Measurements from ENCODE around the gene STMN3. TPM values are rescaled to one million over a fixed set of nuclear protein-coding genes. Genes with fewer than 3 reads are reported as not detected.
A peak's percentile ranks its signal among the peaks of the same experiment; 100 is the strongest.

The STMN3 gene
- total RNA-seq, 1 experiment from 2014 or later: 138 TPM

GRCh38 chr20:63701329-63702035, 48.3 kb upstream of the STMN3 start:
- no peaks in the 10 kb centered on the region for H3K9me2 ChIP-seq (ENCODE audit: insufficient read depth)
- H3K36me3 ChIP-seq (ENCODE audit: control insufficient read depth in 1 of 2, insufficient read depth in 2 of 2, low read length in 2 of 2): peaks cover 7 to 25% of the 10 kb centered on the region in 2 experiments; a peak in 3 of 4 replicates
- no peak overlapping the region for H3K4me3 ChIP-seq (replicated peaks in 1 of 2; ENCODE audit: low read depth in 1 of 2, low read length in 2 of 2)
- ATAC-seq: no peak
- TF ChIP-seq POLR2A (IDR thresholded peaks at IDR 0.05; ENCODE audit: borderline replicate concordance, extremely low read depth, insufficient read depth, insufficient read length) (peak; percentile 4), POLR2AphosphoS5 (IDR thresholded peaks at IDR 0.05; ENCODE audit: low read depth, low read length) (no peak; the same call in none of the 2 replicates)
- peaks cover 36 to 72% of the 10 kb centered on the region in 2 experiments for H3K4me1 ChIP-seq (ENCODE audit: control insufficient read depth in 1 of 2, insufficient read depth in 2 of 2, low read length in 2 of 2)
- H3K27ac ChIP-seq (ENCODE audit: low read depth, low read length): peak overlapping the region; percentile 91; the same call in 1 of the 2 replicates
- peaks cover 29% of the 10 kb centered on the region for H3K79me2 ChIP-seq (ENCODE audit: insufficient read depth, low read length)
- H2AFZ ChIP-seq (ENCODE audit: low read depth, low read length, poor library complexity, severe bottlenecking): no peak overlapping the region
- no peak for DNase-seq (ENCODE audit: low read depth, low spot score)
- no peaks in the 10 kb centered on the region for H4K20me1 ChIP-seq (ENCODE audit: insufficient read depth)
- no peaks in the 10 kb centered on the region for H3K9me3 ChIP-seq (ENCODE audit: control insufficient read depth in 1 of 2, insufficient read depth in 1 of 2, low read depth in 1 of 2, low read length in 2 of 2)
- no TSS peak for BruUV-seq (replicated peaks)
- no peaks in the 10 kb centered on the region for H3K27me3 ChIP-seq (ENCODE audit: insufficient read depth, low read length)
- peak overlapping the region; percentile 71; the same call in 1 of the 2 replicates for H3K9ac ChIP-seq (ENCODE audit: low read length)
- CTCF ChIA-PET: no interaction called here
- intact Hi-C loops (cut with micrococcal nuclease): loop anchor here (10.0 kb wide), 1 partner anchor 353 kb away; no protein-coding TSS in a partner anchor
- POLR2A ChIA-PET: interaction anchor here (0.6 to 1.3 kb wide), 3 partner anchors 19 to 164 kb away, joined by 3 read pairs; partner anchors contain the start of gene PTK6
- RAD21 ChIA-PET (ENCODE audit: low non-redundant PET in 1 of 2, low total read pairs in 2 of 2, uncharacterized antibody in 2 of 2, unreplicated experiment in 2 of 2): interaction anchor here in 1 of 2 experiments (0.6 kb wide), 1 partner anchor 163 kb away, joined by 8 read pairs; no protein-coding TSS in a partner anchor
- H3K4me2 ChIP-seq (ENCODE audit: low read length): peak overlapping the region; percentile 19; the same call in 1 of the 2 replicates

- no peak for TF ChIP-seq TCF7L2 (IDR thresholded peaks at IDR 0.05; ENCODE audit: borderline replicate concordance, extremely low read depth, insufficient read depth, insufficient read length)
- no peak for TF ChIP-seq FOSL1 (IDR thresholded peaks at IDR 0.05; ENCODE audit: low read depth)
- no peak for TF ChIP-seq SRF (IDR thresholded peaks at IDR 0.05; ENCODE audit: low read depth)
- TF ChIP-seq CTCF (IDR thresholded peaks at IDR 0.05 in 2 of 3, conservative IDR thresholded peaks at IDR 0.05 in 1 of 3; ENCODE audit: borderline replicate concordance in 1 of 3, insufficient read depth in 1 of 3, low read depth in 2 of 3, low read length in 2 of 3): no peak
- no peak for TF ChIP-seq POLR2AphosphoS5 (IDR thresholded peaks at IDR 0.05; ENCODE audit: low read depth, low read length)
- no peak for TF ChIP-seq SIN3A (IDR thresholded peaks at IDR 0.05; ENCODE audit: low read depth)
- TF ChIP-seq YY1 (IDR thresholded peaks at IDR 0.05; ENCODE audit: extremely low read depth, insufficient replicate concordance, low read depth, low read length): no peak
- TF ChIP-seq EZH2 (IDR thresholded peaks at IDR 0.05): no peak
- no peak for TF ChIP-seq EZH2phosphoT487 (IDR thresholded peaks at IDR 0.05; ENCODE audit: borderline replicate concordance)
- no peak for TF ChIP-seq POLR2A (IDR thresholded peaks at IDR 0.05; ENCODE audit: borderline replicate concordance, extremely low read depth, insufficient read depth, insufficient read length)
- TF ChIP-seq CEBPB (IDR thresholded peaks at IDR 0.05; ENCODE audit: low read depth): no peak
- no peak for TF ChIP-seq ZNF274 (IDR thresholded peaks at IDR 0.05; ENCODE audit: low read depth, low read length)
- no peak for TF ChIP-seq JUND (IDR thresholded peaks at IDR 0.05)
- no peak for TF ChIP-seq SP1 (IDR thresholded peaks at IDR 0.05; ENCODE audit: low read depth)
- TF ChIP-seq ELF1 (IDR thresholded peaks at IDR 0.05; ENCODE audit: borderline replicate concordance, low read depth): no peak
- TF ChIP-seq RAD21 (IDR thresholded peaks at IDR 0.05; ENCODE audit: low read depth): no peak
- peak overlapping the region; percentile 71; the same call in 1 of the 2 replicates for H3K9ac ChIP-seq (ENCODE audit: low read length)
- intact Hi-C loops (cut with micrococcal nuclease): loop anchor here (10.0 kb wide), 1 partner anchor 354 kb away; no protein-coding TSS in a partner anchor
- H3K4me2 ChIP-seq (ENCODE audit: low read length): peak overlapping the region; percentile 19; the same call in 1 of the 2 replicates
- BruUV-seq (replicated peaks): no TSS peak
- H3K79me2 ChIP-seq (ENCODE audit: insufficient read depth, low read length): peaks cover 24% of the 10 kb centered on the region
- H3K36me3 ChIP-seq (ENCODE audit: control insufficient read depth in 1 of 2, insufficient read depth in 2 of 2, low read length in 2 of 2): peaks cover 4 to 20% of the 10 kb centered on the region in 2 experiments; a peak in 3 of 4 replicates
- POLR2A ChIA-PET: interaction anchor here (0.6 to 1.0 kb wide), 2 partner anchors 18 to 19 kb away, joined by 3 read pairs; no protein-coding TSS in a partner anchor
- peak overlapping the region; percentile 91; the same call in 1 of the 2 replicates for H3K27ac ChIP-seq (ENCODE audit: low read depth, low read length)
- DNase-seq (ENCODE audit: low read depth, low spot score) (no peak), ATAC-seq (no peak)
- H3K9me2 ChIP-seq (ENCODE audit: insufficient read depth): no peaks in the 10 kb centered on the region
- RAD21 ChIA-PET (ENCODE audit: low non-redundant PET in 1 of 2, low total read pairs in 2 of 2, uncharacterized antibody in 2 of 2, unreplicated experiment in 2 of 2): no interaction called here
- no peak overlapping the region for H3K4me3 ChIP-seq (replicated peaks in 1 of 2; ENCODE audit: low read depth in 1 of 2, low read length in 2 of 2)
- CTCF ChIA-PET: no interaction called here
- no peaks in the 10 kb centered on the region for H3K27me3 ChIP-seq (ENCODE audit: insufficient read depth, low read length)
- no peaks in the 10 kb centered on the region for H4K20me1 ChIP-seq (ENCODE audit: insufficient read depth)
- peaks cover 34 to 72% of the 10 kb centered on the region in 2 experiments for H3K4me1 ChIP-seq (ENCODE audit: control insufficient read depth in 1 of 2, insufficient read depth in 2 of 2, low read length in 2 of 2)
- no peaks in the 10 kb centered on the region for H3K9me3 ChIP-seq (ENCODE audit: control insufficient read depth in 1 of 2, insufficient read depth in 1 of 2, low read depth in 1 of 2, low read length in 2 of 2)
- no peak overlapping the region for H2AFZ ChIP-seq (ENCODE audit: low read depth, low read length, poor library complexity, severe bottlenecking)
Observed at GRCh38 chr20:63701051-63701328, 47.8 kb upstream of the STMN3 start.
